Keratinocyte (primary cell): ENCODE results near the gene TMEM45A. TPM values are rescaled to one million over a fixed set of nuclear protein-coding genes. Genes with fewer than 3 reads are reported as not detected.

Source experiments
- DNase-seq: peaks from one replicate; pipeline ENCODE4 v3.0.0-alpha.2; 2011; ENCODE audit warnings: low read depth, missing footprints, low spot score
- FAIRE-seq: peaks from 2 replicates; lab custom pipeline; 2011; peaks lifted over from hg19 to GRCh38; lab: Jason Lieb, UNC
- H2AFZ ChIP-seq: 2 replicates; pipeline ENCODE4 v1.6.0; 2012; ENCODE audit warnings: low read length, control low read depth, inconsistent platforms; ENCODE audit not compliant: control insufficient read depth
- H3K27ac ChIP-seq: 2 replicates; pipeline ENCODE4 v1.5.1; 2011; ENCODE audit warnings: low read length; ENCODE audit not compliant: control insufficient read depth, insufficient read depth
- H3K27me3 ChIP-seq: 3 replicates; pipeline ENCODE4 v1.6.0; 2011; ENCODE audit warnings: low read length; ENCODE audit not compliant: control insufficient read depth, insufficient read depth; ENCODE audit errors: extremely low read depth
- H3K36me3 ChIP-seq, 2 experiments: 2 replicates in 1 of 2; 3 replicates in 1 of 2; pipeline ENCODE4 v1.5.1; 2011; ENCODE audit warnings: low read length in 2 of 2, mild to moderate bottlenecking in 1 of 2; ENCODE audit not compliant: control insufficient read depth in 2 of 2, insufficient read depth in 2 of 2; ENCODE audit errors: extremely low read depth in 1 of 2
- H3K4me1 ChIP-seq: 3 replicates; pipeline ENCODE4 v1.5.1; 2011; ENCODE audit warnings: low read length; ENCODE audit not compliant: control insufficient read depth, insufficient read depth; ENCODE audit errors: extremely low read depth
- H3K4me2 ChIP-seq: 3 replicates; pipeline ENCODE4 v1.6.0; 2011; ENCODE audit warnings: low read depth, low read length; ENCODE audit not compliant: control insufficient read depth, insufficient read depth; ENCODE audit errors: extremely low read depth
- H3K4me3 ChIP-seq, 3 experiments: fragments of 200-600 bp in 1 of 3; sonication (generic) in 1 of 3; 2 replicates in 2 of 3; 3 replicates in 1 of 3; pipeline ENCODE4 v1.5.1; 2011 to 2016; ENCODE audit warnings: low read length in 3 of 3, mild to moderate bottlenecking in 3 of 3, control low read depth in 2 of 3, inconsistent platforms in 1 of 3, low read depth in 1 of 3, mixed read lengths in 1 of 3, mixed run types in 1 of 3, moderate library complexity in 1 of 3; ENCODE audit not compliant: control insufficient read depth in 2 of 3, insufficient read depth in 2 of 3; ENCODE audit errors: extremely low read depth in 1 of 3
- H3K79me2 ChIP-seq: 2 replicates; pipeline ENCODE4 v1.6.0; 2012; ENCODE audit warnings: low read length; ENCODE audit not compliant: control insufficient read depth, insufficient read depth
- H3K9ac ChIP-seq: 3 replicates; pipeline ENCODE4 v1.6.0; 2011; ENCODE audit warnings: low read length; ENCODE audit not compliant: control insufficient read depth, insufficient read depth; ENCODE audit errors: extremely low read depth
- H3K9me1 ChIP-seq: 3 replicates; pipeline ENCODE4 v1.6.0; 2011; ENCODE audit warnings: low read length; ENCODE audit not compliant: control insufficient read depth, insufficient read depth; ENCODE audit errors: extremely low read depth
- H3K9me3 ChIP-seq: 2 replicates; pipeline ENCODE4 v1.5.1; 2012; ENCODE audit warnings: low read depth, low read length; ENCODE audit not compliant: control insufficient read depth
- H4K20me1 ChIP-seq: 3 replicates; pipeline ENCODE4 v1.6.0; 2011; ENCODE audit warnings: low read length; ENCODE audit not compliant: control insufficient read depth, insufficient read depth; ENCODE audit errors: extremely low read depth
- EZH2 ChIP-seq: IDR thresholded peaks from one replicate; pipeline ENCODE4 v1.6.1; 2012; ENCODE audit warnings: inconsistent platforms, mild to moderate bottlenecking, low read length, moderate library complexity
- dilution Hi-C: fragments of 300-500 bp; cut with MboI; formaldehyde crosslinking; loops from one replicate; pipeline ENCODE4 v1.7.0; 2020; ENCODE audit warnings: low sequenced_read_pairs; ENCODE audit not compliant: extremely low pct_ligation_motif_present
- polyA plus RNA-seq, 5 experiments: library from polyadenylated mRNA; depleted of rRNA in 3 of 5; stranded (reverse) in 3 of 5; stranded (forward) in 1 of 5; unstranded in 1 of 5; fragments of >200 nt; gene quantifications; 1 replicate in 1 of 5; 2 replicates in 3 of 5; 3 replicates in 1 of 5; pipeline versions ENCODE4 v1.2.1 to v1.2.3, GENCODE V29; 2011 to 2012; ENCODE audit warnings: missing spikeins in 2 of 5, low read depth in 1 of 5, low replicate concordance in 1 of 5
- TF ChIP-seq, protein P1 (sequence below), 3 experiments: IDR thresholded peaks in 1 of 3; conservative IDR thresholded peaks in 1 of 3; optimal IDR thresholded peaks in 1 of 3; 2 replicates in 2 of 3; 3 replicates in 1 of 3; pipeline versions ENCODE3 to v1.5.1; 2011; ENCODE audit warnings: low read length in 3 of 3, mild to moderate bottlenecking in 3 of 3, moderate library complexity in 2 of 3, control low read depth in 1 of 3, inconsistent platforms in 1 of 3; ENCODE audit not compliant: insufficient read depth in 2 of 3; ENCODE audit errors: extremely low read depth in 1 of 3

Gene TMEM45A
- polyA plus RNA-seq, 1 donor (not counting 4 experiments of a cell fraction or from before 2014, with no cell fraction given): 57.2 TPM

DNA sequence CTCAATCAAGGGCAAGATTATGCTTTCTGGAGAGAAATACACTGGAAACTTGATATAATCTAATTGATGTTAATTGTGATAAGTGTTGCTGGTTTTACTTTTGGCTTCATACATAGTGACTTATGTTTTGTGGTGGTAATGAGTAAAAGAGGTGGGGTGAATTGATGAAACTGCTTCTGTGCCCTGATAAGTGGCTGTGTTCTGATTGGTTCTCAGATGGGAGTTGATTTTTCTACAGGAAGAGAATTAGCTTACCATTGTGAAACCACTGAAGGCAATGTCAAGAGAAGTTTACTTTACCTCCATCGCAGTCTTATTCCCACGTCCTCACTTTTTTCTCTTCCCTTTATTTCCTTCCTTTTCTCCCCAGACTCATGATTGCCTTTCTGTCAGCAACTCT, 23.8 kb downstream of the TMEM45A start:
- FAIRE-seq (no peak), DNase-seq (no peak)
- no peak overlapping the region for H3K4me3 ChIP-seq
- H3K4me1 ChIP-seq: peaks cover 11% of the 10 kb centered on the region
- H4K20me1 ChIP-seq: no peaks in the 10 kb centered on the region
- no peak overlapping the region for H2AFZ ChIP-seq
- no peak overlapping the region for H3K9ac ChIP-seq
- H3K36me3 ChIP-seq: no peaks in the 10 kb centered on the region
- H3K79me2 ChIP-seq: no peaks in the 10 kb centered on the region
- H3K27ac ChIP-seq: no peak overlapping the region
- TF ChIP-seq, protein P1, sequence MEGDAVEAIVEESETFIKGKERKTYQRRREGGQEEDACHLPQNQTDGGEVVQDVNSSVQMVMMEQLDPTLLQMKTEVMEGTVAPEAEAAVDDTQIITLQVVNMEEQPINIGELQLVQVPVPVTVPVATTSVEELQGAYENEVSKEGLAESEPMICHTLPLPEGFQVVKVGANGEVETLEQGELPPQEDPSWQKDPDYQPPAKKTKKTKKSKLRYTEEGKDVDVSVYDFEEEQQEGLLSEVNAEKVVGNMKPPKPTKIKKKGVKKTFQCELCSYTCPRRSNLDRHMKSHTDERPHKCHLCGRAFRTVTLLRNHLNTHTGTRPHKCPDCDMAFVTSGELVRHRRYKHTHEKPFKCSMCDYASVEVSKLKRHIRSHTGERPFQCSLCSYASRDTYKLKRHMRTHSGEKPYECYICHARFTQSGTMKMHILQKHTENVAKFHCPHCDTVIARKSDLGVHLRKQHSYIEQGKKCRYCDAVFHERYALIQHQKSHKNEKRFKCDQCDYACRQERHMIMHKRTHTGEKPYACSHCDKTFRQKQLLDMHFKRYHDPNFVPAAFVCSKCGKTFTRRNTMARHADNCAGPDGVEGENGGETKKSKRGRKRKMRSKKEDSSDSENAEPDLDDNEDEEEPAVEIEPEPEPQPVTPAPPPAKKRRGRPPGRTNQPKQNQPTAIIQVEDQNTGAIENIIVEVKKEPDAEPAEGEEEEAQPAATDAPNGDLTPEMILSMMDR (optimal IDR thresholded peaks at IDR 0.05 in 1 of 3, IDR thresholded peaks at IDR 0.05 in 1 of 3, conservative IDR thresholded peaks at IDR 0.05 in 1 of 3; ENCODE audit: extremely low read depth in 1 of 3, insufficient read depth in 2 of 3, low read length in 3 of 3): no peak
- no peak for TF ChIP-seq EZH2
- no peak overlapping the region for H3K4me2 ChIP-seq
- no peaks in the 10 kb centered on the region for H3K27me3 ChIP-seq
- H3K9me1 ChIP-seq: no peaks in the 10 kb centered on the region
- no peaks in the 10 kb centered on the region for H3K9me3 ChIP-seq
- dilution Hi-C loops: no loop called here

DNA sequence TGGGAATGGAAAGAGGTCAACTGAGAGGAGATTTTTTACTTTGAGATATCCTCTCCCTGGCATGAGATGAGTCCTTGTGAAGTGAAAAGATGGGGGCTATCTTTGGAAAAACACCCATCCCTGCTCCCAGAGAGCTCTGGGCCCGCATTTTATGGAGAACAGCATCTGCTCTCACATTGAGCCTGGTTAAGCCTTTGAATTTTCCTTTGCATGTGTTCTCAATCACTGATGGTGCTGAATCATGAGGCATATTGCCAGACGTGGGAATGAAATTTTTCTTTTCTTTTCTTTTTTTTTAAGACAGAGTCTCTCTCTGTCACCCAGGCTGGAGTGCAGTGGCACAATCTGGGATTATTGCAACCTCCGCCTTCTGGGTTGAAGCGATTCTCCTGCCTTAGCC, 24.4 kb downstream of the TMEM45A start:
- TF ChIP-seq, protein P1 (optimal IDR thresholded peaks at IDR 0.05 in 1 of 3, IDR thresholded peaks at IDR 0.05 in 1 of 3, conservative IDR thresholded peaks at IDR 0.05 in 1 of 3; ENCODE audit: extremely low read depth in 1 of 3, insufficient read depth in 2 of 3, low read length in 3 of 3): no peak
- no peak for TF ChIP-seq EZH2
- DNase-seq (no peak), FAIRE-seq (no peak)
- Histone ChIP-seq H3K4me1 (peaks cover 16% of the 10 kb centered on the region), H3K27ac (no peak overlapping the region), H4K20me1 (no peaks in the 10 kb centered on the region), H3K4me3 (no peak overlapping the region), H3K4me2 (no peak overlapping the region), H3K9me1 (no peaks in the 10 kb centered on the region), H3K27me3 (no peaks in the 10 kb centered on the region), H3K9me3 (no peaks in the 10 kb centered on the region), H2AFZ (no peak overlapping the region), H3K9ac (no peak overlapping the region), H3K79me2 (no peaks in the 10 kb centered on the region), H3K36me3 (no peaks in the 10 kb centered on the region)
- dilution Hi-C loops: no loop called here
